Transverse colon (tissue), 4 donors: Measurements from ENCODE around the gene HMX1. TPM values are rescaled to one million over a fixed set of nuclear protein-coding genes. Genes with fewer than 3 reads are reported as not detected.
A peak's percentile ranks its signal among the peaks of the same experiment; 100 is the strongest.

Experiments used
- DNase-seq: peaks from one replicate; pipeline ENCODE4 v3.0.0-alpha.2; 2019
- H3K27ac ChIP-seq, 4 donors: fragments of 200-600 bp; sonication (generic); 2 replicates each; pipeline ENCODE4 v1.5.1; 2016 to 2018; ENCODE audit warnings: inconsistent platforms in 4 of 4
- H3K27me3 ChIP-seq: fragments of 200-600 bp; sonication (generic); 2 replicates; pipeline ENCODE4 v1.5.1; 2017; ENCODE audit warnings: inconsistent platforms
- H3K36me3 ChIP-seq, 4 donors: fragments of 200-600 bp; sonication (generic); 2 replicates each; pipeline ENCODE4 v1.5.1; 2017 to 2019; ENCODE audit warnings: inconsistent platforms in 4 of 4
- H3K4me1 ChIP-seq, 4 donors: fragments of 200-600 bp; sonication (generic); 2 replicates each; pipeline ENCODE4 v1.5.1; 2017 to 2020; ENCODE audit warnings: inconsistent platforms in 4 of 4
- H3K4me3 ChIP-seq, 4 donors: fragments of 200-600 bp; sonication (generic); 1 replicate in 1 of 4; 2 replicates in 3 of 4; pipeline versions ENCODE4 v1.5.1 to v1.6.1; 2017 to 2019; ENCODE audit warnings: inconsistent platforms in 4 of 4
- H3K9me3 ChIP-seq, 2 donors: fragments of 200-600 bp; sonication (generic); 2 replicates each; pipeline ENCODE4 v1.5.1; 2017 to 2019; ENCODE audit warnings: inconsistent platforms in 2 of 2
- EP300 ChIP-seq: sonication (generic); formaldehyde crosslinking; IDR thresholded peaks from one replicate; pipeline ENCODE4 v1.6.1; 2017; ENCODE audit warnings: antibody characterized with exemption, low read depth
- POLR2A ChIP-seq: fragments of 450-650 bp; IDR thresholded peaks from one replicate; pipeline ENCODE4 v1.6.1; 2016; ENCODE audit warnings: antibody characterized with exemption, mild to moderate bottlenecking, moderate library complexity
- POLR2AphosphoS5 ChIP-seq, 3 donors: sonication (generic); formaldehyde crosslinking; IDR thresholded peaks; one replicate each; pipeline ENCODE4 v1.6.1; 2016; ENCODE audit warnings: antibody characterized with exemption in 3 of 3
- WGBS, 2 donors: methylation state at CpG; one replicate each; pipeline ENCODE4 v1.1.5; 2018; ENCODE audit warnings: low coverage in 1 of 2; 5-methylcytosine and 5-hydroxymethylcytosine counted together
- in situ Hi-C, 4 donors: fragments of 200-750 bp; cut with MboI; loops; one replicate each; pipeline versions ENCODE4 v1.15.0 to v1.15.1; 2017; ENCODE audit warnings: low sequenced_read_pairs in 3 of 4, low pct_ligation_motif_present in 1 of 4, low pct_unique_long_range_greater_than_20kb in 1 of 4
- intact Hi-C: fragments of 100-400 bp; cut with DNase I; formaldehyde crosslinking; loops from one replicate; pipeline ENCODE4 v1.15.1; 2023; ENCODE audit warnings: low total_unique reads
- total RNA-seq, 4 donors: library from RNA; depleted of rRNA; stranded (reverse); fragments of >200 nt; gene quantifications; one replicate each; pipeline ENCODE4 v1.1.0, GENCODE V29; 2016
- TF ChIP-seq, protein P1 (sequence below), 5 experiments: fragments of 200-600 bp in 3 of 5; fragments of 450-650 bp in 2 of 5; sonication (generic) in 3 of 5; IDR thresholded peaks; 1 replicate in 2 of 5; 2 replicates in 3 of 5; pipeline ENCODE4 v1.5.1; 2016 to 2017; ENCODE audit warnings: antibody characterized with exemption in 5 of 5, inconsistent platforms in 3 of 5, mild to moderate bottlenecking in 2 of 5, moderate library complexity in 1 of 5

HMX1 gene
- total RNA-seq, 4 donors from 2014 or later, result not detected

DNA sequence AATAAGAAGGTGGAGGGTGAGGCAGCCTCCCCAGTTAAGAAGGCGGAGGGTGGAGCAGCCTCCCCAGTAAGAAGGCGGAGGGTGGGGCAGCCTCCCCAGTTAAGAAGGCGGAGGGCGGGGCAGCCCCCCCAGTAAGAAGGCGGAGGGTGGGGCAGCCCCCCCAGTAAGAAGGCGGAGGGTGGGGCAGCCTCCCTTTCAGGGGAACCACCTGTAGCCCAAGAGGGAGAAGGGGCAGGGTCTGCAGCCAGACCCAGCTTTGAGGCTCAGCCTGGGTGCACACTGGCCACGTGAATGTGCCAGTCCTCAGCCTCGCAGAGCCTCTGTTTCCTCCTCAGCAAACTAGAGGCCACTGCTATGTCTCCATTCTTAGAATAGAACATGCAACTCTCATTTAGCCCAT, 52.6 kb downstream of the HMX1 start:
- TF ChIP-seq, protein P1, sequence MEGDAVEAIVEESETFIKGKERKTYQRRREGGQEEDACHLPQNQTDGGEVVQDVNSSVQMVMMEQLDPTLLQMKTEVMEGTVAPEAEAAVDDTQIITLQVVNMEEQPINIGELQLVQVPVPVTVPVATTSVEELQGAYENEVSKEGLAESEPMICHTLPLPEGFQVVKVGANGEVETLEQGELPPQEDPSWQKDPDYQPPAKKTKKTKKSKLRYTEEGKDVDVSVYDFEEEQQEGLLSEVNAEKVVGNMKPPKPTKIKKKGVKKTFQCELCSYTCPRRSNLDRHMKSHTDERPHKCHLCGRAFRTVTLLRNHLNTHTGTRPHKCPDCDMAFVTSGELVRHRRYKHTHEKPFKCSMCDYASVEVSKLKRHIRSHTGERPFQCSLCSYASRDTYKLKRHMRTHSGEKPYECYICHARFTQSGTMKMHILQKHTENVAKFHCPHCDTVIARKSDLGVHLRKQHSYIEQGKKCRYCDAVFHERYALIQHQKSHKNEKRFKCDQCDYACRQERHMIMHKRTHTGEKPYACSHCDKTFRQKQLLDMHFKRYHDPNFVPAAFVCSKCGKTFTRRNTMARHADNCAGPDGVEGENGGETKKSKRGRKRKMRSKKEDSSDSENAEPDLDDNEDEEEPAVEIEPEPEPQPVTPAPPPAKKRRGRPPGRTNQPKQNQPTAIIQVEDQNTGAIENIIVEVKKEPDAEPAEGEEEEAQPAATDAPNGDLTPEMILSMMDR (IDR thresholded peaks at IDR 0.05), result no peak
- TF ChIP-seq POLR2AphosphoS5 (IDR thresholded peaks at IDR 0.05) (no peak), POLR2A (no peak), EP300 (no peak)
- Histone ChIP-seq H3K27me3 (peaks cover 6% of the 10 kb centered on the region), H3K9me3 (no peaks in the 10 kb centered on the region), H3K4me1 (no peaks in the 10 kb centered on the region), H3K27ac (no peak overlapping the region), H3K36me3 (no peaks in the 10 kb centered on the region), H3K4me3 (no peak overlapping the region)
- 44% methylated on average over 8 of the region's 8 CpGs; no CpG with 5 or more reads in 1 of the 2 donors for WGBS, 2 donors
- in situ Hi-C loops (no loop called here), intact Hi-C loops (no loop called here)
- no peak for DNase-seq

DNA sequence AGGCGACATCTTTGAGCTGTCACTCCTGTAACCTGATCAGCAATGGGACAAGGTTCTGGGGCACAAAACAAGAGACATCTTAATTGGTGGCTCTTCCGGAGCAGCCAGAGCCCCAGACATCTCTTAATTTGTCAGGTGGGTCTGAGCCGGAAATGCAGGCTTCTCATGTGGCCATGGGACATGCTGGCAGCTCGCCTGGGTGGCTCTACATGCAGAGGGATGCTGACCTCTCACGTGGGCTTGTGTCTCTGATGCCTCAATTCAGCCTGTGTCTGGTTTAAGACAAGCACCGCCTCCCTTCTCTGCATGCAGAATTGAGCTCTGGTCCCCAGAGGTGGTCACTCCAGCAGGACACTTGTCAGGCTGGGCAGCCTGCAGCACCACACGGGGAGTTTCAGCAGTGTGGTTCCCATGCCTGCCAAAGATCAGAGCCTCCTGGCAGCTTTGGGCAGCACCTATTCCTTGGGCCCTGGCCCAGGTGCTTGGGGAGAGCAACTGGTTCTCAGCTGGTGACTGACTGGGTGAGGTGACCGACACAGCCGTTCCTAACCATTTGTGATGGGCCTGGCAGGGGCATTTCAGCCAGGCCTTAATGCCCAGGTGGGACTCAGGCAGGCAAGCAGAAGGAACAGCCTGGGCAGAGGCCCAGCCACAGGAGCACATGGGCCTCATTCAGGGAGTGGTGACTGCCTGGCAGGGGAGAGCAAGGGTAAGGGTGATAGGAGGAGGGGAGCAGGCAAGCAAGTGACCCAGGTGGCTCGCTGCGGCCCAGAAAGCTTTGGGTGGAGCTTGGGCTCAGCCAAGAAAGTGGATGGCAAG, 53.4 kb downstream of the HMX1 start:
- intact Hi-C loops (no loop called here), in situ Hi-C loops (no loop called here)
- Histone ChIP-seq H3K27ac (no peak overlapping the region), H3K36me3 (no peaks in the 10 kb centered on the region), H3K9me3 (no peaks in the 10 kb centered on the region), H3K4me1 (no peaks in the 10 kb centered on the region), H3K4me3 (no peak overlapping the region), H3K27me3 (peaks cover 6% of the 10 kb centered on the region)
- peak; percentile 2 for DNase-seq
- TF ChIP-seq POLR2AphosphoS5 (IDR thresholded peaks at IDR 0.05) (no peak), POLR2A (no peak), EP300 (no peak)
- TF ChIP-seq, protein P1 (IDR thresholded peaks at IDR 0.05), result no peak
- WGBS, 2 donors, result 65% methylated on average over 8 of the region's 11 CpGs; no CpG with 5 or more reads in 1 of the 2 donors

DNA sequence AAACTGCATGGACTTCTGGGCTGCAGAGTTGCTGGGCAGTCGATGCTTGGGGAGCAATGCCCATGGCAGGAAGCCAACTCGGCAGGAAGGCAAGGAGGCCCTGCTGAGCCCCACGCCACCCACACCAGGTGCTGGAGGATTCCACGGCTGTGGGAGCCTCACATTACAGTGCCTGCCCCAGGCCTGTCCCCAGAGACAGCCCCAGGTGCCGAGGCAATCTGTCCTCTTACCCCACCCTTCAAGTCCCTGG, 53.9 kb downstream of the HMX1 start:
- TF ChIP-seq POLR2AphosphoS5 (IDR thresholded peaks at IDR 0.05) (no peak), EP300 (no peak), POLR2A (no peak)
- TF ChIP-seq, protein P1 (IDR thresholded peaks at IDR 0.05), result no peak
- no peak for DNase-seq
- Histone ChIP-seq H3K27ac (no peak overlapping the region), H3K36me3 (no peaks in the 10 kb centered on the region), H3K27me3 (peaks cover 3% of the 10 kb centered on the region), H3K9me3 (no peaks in the 10 kb centered on the region), H3K4me3 (no peak overlapping the region), H3K4me1 (no peaks in the 10 kb centered on the region)
- WGBS, 2 donors, result 43 to 60% methylated on average over 1 to 4 of the region's 5 CpGs
- in situ Hi-C loops, result no loop called here
- intact Hi-C loops, result no loop called here

DNA sequence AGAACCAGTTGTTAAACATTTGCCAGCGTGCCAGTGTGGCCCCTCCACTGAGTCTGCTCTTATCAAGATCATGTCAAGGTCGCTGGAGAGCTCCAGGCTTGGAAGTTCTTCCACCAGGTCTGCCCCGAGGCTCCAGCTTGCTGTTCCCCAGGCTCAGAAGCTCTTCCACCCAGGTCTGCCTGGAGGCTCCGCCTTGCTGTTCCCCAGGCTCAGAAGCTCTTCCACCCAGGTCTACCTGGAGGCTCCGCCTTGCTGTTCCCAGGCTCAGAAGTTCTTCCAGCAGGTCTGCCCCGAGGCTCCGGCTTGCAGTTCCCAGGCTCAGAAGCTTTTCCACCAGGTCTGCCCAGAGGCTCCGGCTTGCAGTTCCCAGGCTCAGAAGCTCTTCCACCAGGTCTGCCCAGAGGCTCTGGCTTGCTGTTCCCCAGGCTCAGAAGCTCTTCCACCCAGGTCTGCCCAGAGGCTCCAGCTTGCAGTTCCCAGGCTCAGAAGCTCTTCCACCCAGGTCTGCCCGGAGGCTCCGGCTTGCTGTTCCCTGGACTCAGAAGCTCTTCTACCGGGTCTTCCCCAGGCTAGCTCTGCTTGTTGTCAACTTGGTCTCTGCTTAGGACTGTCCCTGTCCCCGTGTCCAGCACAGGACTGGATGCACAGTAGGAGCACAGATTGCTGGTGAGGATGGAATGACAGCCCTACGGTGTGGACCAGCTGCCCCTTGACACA, 54.4 kb downstream of the HMX1 start:
- Histone ChIP-seq H3K36me3 (no peaks in the 10 kb centered on the region), H3K4me1 (no peaks in the 10 kb centered on the region), H3K27me3 (peaks cover 3% of the 10 kb centered on the region), H3K27ac (no peak overlapping the region), H3K4me3 (no peak overlapping the region), H3K9me3 (no peaks in the 10 kb centered on the region)
- in situ Hi-C loops, result no loop called here
- no peak for DNase-seq
- TF ChIP-seq, protein P1 (IDR thresholded peaks at IDR 0.05), result no peak
- no peak for TF ChIP-seq POLR2AphosphoS5 (IDR thresholded peaks at IDR 0.05)
- TF ChIP-seq EP300, result no peak
- no peak for TF ChIP-seq POLR2A
- WGBS, 2 donors, result 69% methylated on average over 13 of the region's 13 CpGs; no CpG with 5 or more reads in 1 of the 2 donors
- intact Hi-C loops, result no loop called here
